NCI-H69 (cell line): Measurements from ENCODE around the gene SLC26A9.
"Not testable (repeated sequence)": the region's sequence is repeated elsewhere in the genome, so short reads cannot be mapped to it uniquely, and the experiment has no call there.

Experiments used
- DNase-seq: peaks from one replicate; lab custom pipeline; 2025; lab: John Stamatoyannopoulos, UW

The SLC26A9 gene

GRCh38 chr1:205889706-205890105, 53.5 kb downstream of the SLC26A9 start:
- not testable (repeated sequence) for DNase-seq

GRCh38 chr1:205889006-205889405, 54.2 kb downstream of the SLC26A9 start:
- DNase-seq: not testable (repeated sequence)

- DNase-seq: no peak
These were observed 59.5 kb downstream of the SLC26A9 start for GRCh38 chr1:205883792-205884191.

GRCh38 chr1:205880923-205881322, 62.3 kb downstream of the SLC26A9 start:
- DNase-seq: no peak

GRCh38 chr1:205879974-205880373, 63.3 kb downstream of the SLC26A9 start:
- no peak for DNase-seq

- DNase-seq: no peak
These were observed 65.2 kb downstream of the SLC26A9 start for GRCh38 chr1:205878026-205878425.

GRCh38 chr1:205873148-205873547, 70.1 kb downstream of the SLC26A9 start:
- not testable (repeated sequence) for DNase-seq

DNA sequence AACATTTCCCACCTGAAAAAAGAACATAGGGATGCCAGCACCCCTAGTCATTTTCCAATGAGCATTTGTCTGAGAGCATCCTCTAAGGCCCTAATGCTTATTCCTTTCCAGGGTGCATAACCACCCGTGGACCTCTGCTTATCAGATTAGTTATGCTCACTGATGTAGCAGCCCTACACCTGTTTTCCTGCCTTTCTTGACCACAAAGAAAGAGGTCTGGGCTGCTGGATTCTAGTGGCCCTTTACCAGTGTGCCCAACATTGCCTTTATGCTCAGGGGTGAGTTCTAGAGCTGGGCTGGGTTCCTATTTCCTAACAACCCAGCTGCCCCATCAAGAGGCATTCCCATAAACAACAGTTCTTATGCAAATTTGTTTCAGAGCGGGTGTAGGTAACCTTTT, 73.0 kb downstream of the SLC26A9 start:
- DNase-seq: no peak
